COLO829 (cell line): Measurements from ENCODE around the gene B4GALT3.

Experiments used
- DNase-seq: peaks from one replicate; pipeline ENCODE4 v3.0.0; 2012; ENCODE audit warnings: low spot score

The B4GALT3 gene

GRCh38 chr1:161206411-161207140 lies 29.3 kb upstream of the B4GALT3 start:
- DNase-seq: no peak

DNA sequence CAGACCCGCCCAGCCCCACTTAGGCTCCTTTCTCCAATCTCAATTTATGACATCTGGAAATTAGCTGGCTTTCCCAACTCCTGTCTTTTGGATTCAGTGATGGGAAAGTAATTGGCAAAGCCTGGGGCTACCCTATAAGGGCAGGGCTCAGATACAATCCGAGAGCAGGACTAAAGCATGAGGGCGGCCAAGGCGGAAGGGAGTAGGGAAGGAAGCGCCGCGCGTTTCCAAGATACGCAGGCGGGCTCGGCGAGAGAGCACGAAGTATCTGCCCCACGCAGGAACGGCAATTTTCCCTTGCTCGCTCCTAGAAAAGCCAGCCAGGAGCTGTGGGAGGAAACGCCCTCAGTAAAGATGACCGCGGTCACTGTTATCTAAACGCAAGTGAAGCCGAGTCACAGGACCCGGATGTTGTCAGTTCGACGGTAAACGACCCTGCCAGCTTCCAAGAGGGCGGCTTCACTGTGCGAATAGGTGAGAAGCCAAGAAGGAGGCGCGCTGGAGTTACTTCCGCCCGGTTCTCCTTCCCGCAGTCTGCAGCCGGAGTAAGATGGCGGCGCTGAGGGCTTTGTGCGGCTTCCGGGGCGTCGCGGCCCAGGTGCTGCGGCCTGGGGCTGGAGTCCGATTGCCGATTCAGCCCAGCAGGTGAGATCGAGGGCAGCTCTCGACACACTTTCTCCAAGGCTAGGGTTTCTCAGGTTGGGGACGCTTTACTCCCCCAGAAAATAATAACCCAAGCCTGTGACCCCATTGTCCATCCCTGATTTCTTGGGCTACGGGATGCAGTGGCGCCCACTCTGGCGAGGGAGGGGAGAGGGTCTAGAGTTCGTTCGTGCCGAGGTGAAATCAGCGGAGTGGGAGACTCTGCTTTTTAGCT lies 24.8 kb upstream of the B4GALT3 start, which contains the start of gene NDUFS2:
TSS of gene NDUFS2 (plus strand) at position 532 of the 877 bp plus-strand sequence. CDS start at position 551, 19 bp downstream.
- DNase-seq: peak; percentile 96

- DNase-seq: no peak
Observed at GRCh38 chr1:161200992-161201835, 23.9 kb upstream of the B4GALT3 start.

- DNase-seq: no peak
Observed at GRCh38 chr1:161200421-161200991, 23.2 kb upstream of the B4GALT3 start.

DNA sequence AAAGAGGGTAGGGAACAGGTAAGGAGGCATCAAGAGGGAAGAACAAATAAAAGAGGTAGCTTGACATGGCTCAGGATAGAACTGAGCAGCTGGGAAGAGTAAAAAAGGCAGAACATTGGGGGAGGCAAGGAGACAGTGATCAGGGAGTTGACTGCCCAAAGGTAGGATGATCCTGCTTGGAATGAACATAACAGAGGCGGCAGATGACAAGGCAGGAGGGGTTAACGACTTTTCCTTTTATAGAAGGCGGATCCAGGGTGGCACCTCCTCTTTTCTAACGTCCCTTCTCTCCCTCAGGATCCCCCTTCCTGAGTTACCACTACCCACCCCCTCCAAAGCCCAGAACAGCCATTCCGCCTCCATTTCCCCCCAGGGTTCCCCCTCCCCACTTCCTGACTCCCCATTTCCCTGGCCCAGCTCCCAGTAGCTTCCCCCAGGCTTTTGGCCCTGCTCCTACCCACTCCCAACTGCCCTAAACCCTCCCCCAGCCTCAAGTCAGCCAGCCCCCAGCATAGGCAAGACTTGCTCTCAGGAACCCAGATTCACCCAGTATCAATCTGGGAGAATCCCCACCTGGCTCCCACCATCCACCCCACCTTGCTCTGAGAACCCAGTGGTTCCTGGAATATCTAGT lies 22.3 kb upstream of the B4GALT3 start:
- DNase-seq: no peak

DNA sequence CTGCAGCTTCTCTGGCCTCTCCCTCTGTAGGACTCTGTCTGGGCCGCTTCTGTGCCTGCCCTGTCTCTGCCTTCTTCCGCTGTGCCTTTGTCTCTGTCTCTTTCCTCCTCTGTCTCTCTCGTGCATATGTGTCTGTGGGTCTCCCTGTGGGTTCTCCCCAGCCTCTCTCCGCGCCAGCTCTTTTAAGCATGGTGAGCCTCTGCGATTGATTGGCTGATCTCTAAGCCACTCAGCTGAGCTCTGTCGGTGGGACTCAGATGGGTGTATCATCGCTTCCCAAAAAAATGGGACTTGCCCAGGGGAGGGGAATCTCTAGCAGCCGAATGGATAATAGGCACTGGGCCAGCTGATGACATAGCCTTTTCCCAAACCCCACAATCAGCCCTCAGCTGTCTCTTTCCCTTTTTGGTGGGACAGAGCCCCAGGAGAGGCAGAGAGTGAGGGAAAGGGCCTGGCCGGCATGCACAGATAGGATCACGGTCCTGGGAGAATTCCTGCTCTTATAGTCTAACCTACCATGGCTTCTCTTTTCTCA lies 21.7 kb upstream of the B4GALT3 start, which contains the start of gene ADAMTS4:
TSS of gene ADAMTS4 (minus strand) at position 158 of the 535 bp plus-strand sequence. CDS start 427 bp downstream, outside the sequence.
- DNase-seq: no peak

GRCh38 chr1:161198194-161198896 lies 21.0 kb upstream of the B4GALT3 start:
- no peak for DNase-seq

- no peak for DNase-seq
Observed at GRCh38 chr1:161197560-161198193, 20.4 kb upstream of the B4GALT3 start.

DNA sequence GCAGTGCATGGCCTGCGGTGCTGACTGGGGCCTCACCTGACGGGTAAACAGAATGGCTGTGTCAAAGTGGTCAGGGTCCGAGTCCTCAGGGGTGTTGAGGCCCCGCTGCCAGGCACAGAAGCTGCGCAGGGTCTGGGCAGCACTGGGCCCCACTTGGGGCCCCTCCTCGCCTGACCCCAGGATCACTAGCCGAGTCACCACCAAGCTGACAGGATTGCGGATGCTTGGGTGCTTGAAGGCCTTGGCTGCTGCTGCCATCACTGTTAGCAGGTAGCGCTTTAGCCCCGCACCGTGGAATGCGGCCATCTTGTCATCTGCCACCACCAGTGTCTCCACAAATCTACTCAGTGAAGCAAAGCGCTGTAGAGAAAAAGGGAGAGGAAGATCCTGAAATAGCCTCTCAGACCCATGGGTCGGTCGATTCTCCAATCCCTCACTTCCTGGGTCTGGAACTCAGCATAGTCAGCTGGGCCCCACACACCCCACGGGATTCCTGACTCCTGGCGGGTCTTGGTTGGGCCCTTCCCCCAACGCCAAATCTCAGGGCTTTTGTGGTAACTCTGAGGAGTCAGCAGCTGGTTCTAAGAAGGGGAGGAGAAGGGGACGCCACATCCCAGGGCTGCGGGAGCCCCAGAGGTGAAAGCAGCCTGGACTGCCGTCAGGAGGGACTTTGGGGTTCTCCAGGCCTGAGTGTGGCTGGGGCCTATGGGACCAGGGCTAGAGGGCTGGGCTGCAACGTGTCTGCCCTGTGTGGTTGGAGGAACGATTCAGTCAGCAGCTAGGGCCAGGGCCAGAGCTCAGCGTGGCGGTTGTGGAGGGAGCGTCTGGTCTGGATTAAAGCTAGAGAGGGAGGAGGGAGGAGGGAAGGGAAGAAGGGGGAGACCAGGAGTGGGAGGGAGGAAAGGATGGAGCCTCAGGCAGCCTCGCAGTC lies 19.5 kb upstream of the B4GALT3 start:
- DNase-seq: no peak

DNA sequence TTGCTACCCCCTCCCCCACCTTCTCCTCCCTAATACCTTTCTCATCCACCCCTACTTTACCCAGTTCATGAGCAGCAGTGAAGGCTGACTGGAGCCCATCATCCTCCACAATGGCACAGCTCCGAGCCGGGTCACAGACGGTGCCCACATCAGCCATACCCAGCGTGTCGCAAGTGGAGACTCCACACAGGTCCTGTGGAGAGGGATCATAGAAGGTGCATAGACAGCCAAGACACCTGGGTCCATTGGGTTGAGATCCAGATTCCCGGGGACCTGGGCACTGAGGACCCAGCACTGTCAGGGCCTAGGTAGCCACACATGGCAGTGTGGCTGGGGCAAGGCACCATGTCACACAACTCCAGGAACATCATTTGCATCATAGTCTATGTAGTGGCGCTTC lies 18.8 kb upstream of the B4GALT3 start:
- no peak for DNase-seq

- no peak for DNase-seq
Observed at GRCh38 chr1:161195171-161195570, 17.9 kb upstream of the B4GALT3 start.

GRCh38 chr1:161193561-161194235 lies 16.4 kb upstream of the B4GALT3 start:
- DNase-seq: no peak

- DNase-seq: peak; percentile 91
Observed at GRCh38 chr1:161192476-161193465, 15.5 kb upstream of the B4GALT3 start.

DNA sequence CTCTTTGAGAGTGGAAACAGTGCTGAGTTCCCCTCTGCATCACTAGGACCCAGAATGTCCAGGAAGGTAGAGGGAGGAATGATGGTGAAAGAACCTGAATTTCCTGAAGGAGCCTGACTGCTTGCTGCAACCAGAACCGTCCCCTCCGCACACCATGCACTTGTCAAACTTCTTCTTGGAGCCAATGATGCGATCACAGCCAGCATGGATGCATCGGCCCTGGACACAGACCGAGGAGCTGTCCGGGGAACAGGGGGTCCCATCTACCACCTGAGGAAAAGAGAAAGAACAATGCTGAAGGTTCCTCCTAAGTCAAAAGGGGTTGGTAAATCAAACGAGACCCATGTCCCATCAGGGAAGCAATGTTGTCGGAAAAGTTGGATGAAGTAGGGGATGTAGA lies 14.7 kb upstream of the B4GALT3 start:
- DNase-seq: no peak

GRCh38 chr1:161190962-161191521 lies 13.7 kb upstream of the B4GALT3 start:
- DNase-seq: no peak

DNA sequence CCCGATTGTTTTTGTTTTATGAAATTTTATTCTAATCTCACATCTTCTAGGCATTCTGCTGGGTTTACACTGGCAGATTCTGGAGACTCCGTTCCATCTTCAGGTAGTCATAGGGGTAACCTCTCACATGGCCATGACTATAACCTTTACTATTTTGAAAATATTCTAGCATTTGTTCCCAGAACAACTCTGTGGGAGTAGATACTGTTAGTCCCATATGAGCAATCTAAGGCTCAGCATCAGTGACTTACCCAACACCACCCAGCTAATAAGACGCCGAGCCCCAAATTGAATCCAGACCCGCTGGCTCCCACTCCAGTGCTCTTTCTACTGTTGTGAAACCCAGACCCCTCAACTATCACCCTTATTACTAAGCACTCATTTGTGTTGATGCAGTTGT lies 11.7 kb upstream of the B4GALT3 start:
- DNase-seq: no peak

DNA sequence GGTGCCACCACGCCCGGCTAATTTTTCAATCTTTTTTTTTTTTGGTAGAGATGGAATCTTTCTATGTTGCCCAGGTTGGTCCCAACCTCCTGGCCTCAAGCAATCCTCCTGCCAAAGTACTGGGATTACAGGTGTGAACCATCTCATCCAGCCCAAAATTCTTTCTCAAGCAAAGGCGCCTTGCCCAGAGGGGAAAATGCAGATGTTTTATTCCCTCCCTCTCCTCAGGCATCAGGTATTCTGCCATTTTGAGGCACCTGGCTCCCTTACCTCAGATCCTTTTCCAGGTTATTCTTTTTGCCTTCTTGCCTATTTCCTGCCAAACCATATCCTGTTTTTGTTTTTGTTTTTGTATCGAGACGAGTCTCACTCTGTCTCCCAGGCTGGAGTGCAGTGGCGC lies 11.1 kb upstream of the B4GALT3 start:
- no peak for DNase-seq
